ENCODE data around the gene PATJ. TPM values are rescaled to one million over a fixed set of nuclear protein-coding genes. Genes with fewer than 3 reads are reported as not detected.

Gene PATJ
- total and polyA plus RNA-seq, 2 donors (not counting 3 experiments of a cell fraction or from before 2014, with no cell fraction given), result 1.1 to 3.0 TPM

GRCh38 chr1:62064829-62065407, 322.6 kb downstream of the PATJ start:
- no peak for FAIRE-seq
- TF ChIP-seq MYC (IDR thresholded peaks at IDR 0.05; ENCODE audit: low read depth, low read length) (no peak), POLR2AphosphoS5 (IDR thresholded peaks at IDR 0.05; ENCODE audit: insufficient read depth, low read depth, low read length) (no peak), POLR2A (IDR thresholded peaks at IDR 0.05; ENCODE audit: low read depth, low read length) (no peak), EZH2 (IDR thresholded peaks at IDR 0.05; ENCODE audit: borderline replicate concordance, low read depth, low read length, severe bottlenecking) (no peak), FOS (IDR thresholded peaks at IDR 0.05; ENCODE audit: borderline replicate concordance, insufficient read depth, low read length) (no peak), CTCF (IDR thresholded peaks at IDR 0.05; ENCODE audit: extremely low read depth in 1 of 2, insufficient read depth in 1 of 2, low read depth in 1 of 2, low read length in 2 of 2) (no peak), GATA2 (IDR thresholded peaks at IDR 0.05; ENCODE audit: insufficient read depth, insufficient read length, low read depth, low read length) (no peak), JUN (IDR thresholded peaks at IDR 0.05; ENCODE audit: borderline replicate concordance, insufficient read depth, insufficient read length, low read depth) (no peak)
- TF ChIP-seq, protein P1, sequence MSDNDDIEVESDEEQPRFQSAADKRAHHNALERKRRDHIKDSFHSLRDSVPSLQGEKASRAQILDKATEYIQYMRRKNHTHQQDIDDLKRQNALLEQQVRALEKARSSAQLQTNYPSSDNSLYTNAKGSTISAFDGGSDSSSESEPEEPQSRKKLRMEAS (IDR thresholded peaks at IDR 0.05; ENCODE audit: insufficient read depth, insufficient read length), result no peak
- CTCF ChIA-PET, result interaction anchor here (0.7 kb wide), 1 partner anchor 23 kb away, joined by 3 read pairs; no protein-coding TSS in a partner anchor

More at GRCh38 chr1:62064829-62065407, 322.6 kb downstream of the PATJ start:
- no peak overlapping the region for H3K4me2 ChIP-seq (ENCODE audit: insufficient read depth, low read length)
- no peaks in the 10 kb centered on the region for H3K4me1 ChIP-seq (ENCODE audit: control insufficient read depth, extremely low read depth, insufficient read depth, low read length)
- no peak overlapping the region for H3K27ac ChIP-seq (ENCODE audit: insufficient read depth, low read depth, low read length)
- H3K9me3 ChIP-seq (replicated peaks; ENCODE audit: control insufficient read depth, insufficient read depth, low read length), result no peaks in the 10 kb centered on the region
- H3K27me3 ChIP-seq (ENCODE audit: control insufficient read depth in 2 of 2, insufficient read depth in 2 of 2, low read length in 2 of 2), result no peaks in the 10 kb centered on the region
- H3K9me1 ChIP-seq (replicated peaks; ENCODE audit: control insufficient read depth, extremely low read depth, insufficient read depth, low read length), result no peaks in the 10 kb centered on the region
- H3K79me2 ChIP-seq (ENCODE audit: control insufficient read depth, insufficient read depth, low read length), result no peaks in the 10 kb centered on the region
- dilution Hi-C loops (cut with MboI; ENCODE audit: extremely low pct_ligation_motif_present, low sequenced_read_pairs) (no loop called here), intact Hi-C loops (cut with micrococcal nuclease) (no loop called here)
- BruUV-seq (replicated peaks), result no TSS peak
- H4K20me1 ChIP-seq (replicated peaks; ENCODE audit: control insufficient read depth, extremely low read depth, insufficient read depth, low read length), result no peaks in the 10 kb centered on the region
- POLR2A ChIA-PET, result no interaction called here
- no peaks in the 10 kb centered on the region for H3K36me3 ChIP-seq (ENCODE audit: control insufficient read depth in 2 of 2, extremely low read depth in 1 of 2, insufficient read depth in 2 of 2, low read length in 2 of 2)
- H2AFZ ChIP-seq (ENCODE audit: low read depth, low read length), result no peak overlapping the region
- DNase-seq (ENCODE audit: low read depth, low spot score), result no peak
- no peak overlapping the region for H3K4me3 ChIP-seq (replicated peaks in 1 of 3; ENCODE audit: insufficient read depth in 1 of 3, low read depth in 1 of 3, low read length in 3 of 3)
- no peak overlapping the region for H3K9ac ChIP-seq (replicated peaks; ENCODE audit: extremely low read depth, insufficient read depth, low read length)

Data from endothelial cell of umbilical vein (primary cell).